HepG2 (cell line): ENCODE data around the gene EGFL8. TPM values are rescaled to one million over a fixed set of nuclear protein-coding genes. Genes with fewer than 3 reads are reported as not detected.

Experiments
- ARNT ChIP-seq: fragments of 450-650 bp; IDR thresholded peaks from 2 replicates; pipeline ENCODE4 v1.6.1; 2017
- CREB1 ChIP-seq, 2 experiments: fragments of 450-650 bp in 1 of 2; IDR thresholded peaks; 2 replicates each; pipeline ENCODE4 v1.6.1; 2016 to 2017; ENCODE audit warnings: control low read depth in 1 of 2, mild to moderate bottlenecking in 1 of 2, missing compliant biosample characterization in 1 of 2, missing genetic modification characterization in 1 of 2
- CREB3 ChIP-seq: sonication (generic); formaldehyde crosslinking; IDR thresholded peaks from 2 replicates; pipeline ENCODE4 v1.5.0; 2020; ENCODE audit warnings: missing genetic modification reagents
- E2F2 ChIP-seq: sonication (generic); formaldehyde crosslinking; IDR thresholded peaks from 2 replicates; pipeline ENCODE4 v1.4.0; 2020; ENCODE audit warnings: missing genetic modification reagents, borderline replicate concordance
- EHMT2 ChIP-seq: fragments of 200-600 bp; sonication (generic); IDR thresholded peaks from 2 replicates; pipeline ENCODE4 v1.7.0; 2017; ENCODE audit warnings: antibody characterized with exemption, low read depth, low read length, borderline replicate concordance
- GTF2F1 ChIP-seq: fragments of 150-350 bp; IDR thresholded peaks from 2 replicates; pipeline ENCODE4 v1.6.1; 2014; ENCODE audit warnings: low read length
- HNRNPH1 ChIP-seq: fragments of 200-400 bp; formaldehyde crosslinking; optimal IDR thresholded peaks from 2 replicates; pipeline ENCODE3; 2017; ENCODE audit warnings: mild to moderate bottlenecking, low read depth, low read length
- IKZF5 ChIP-seq: IDR thresholded peaks from 2 replicates; pipeline ENCODE4 v1.6.1; 2018; ENCODE audit warnings: missing genetic modification reagents, mild to moderate bottlenecking, missing compliant biosample characterization
- IRX3 ChIP-seq: sonication (generic); formaldehyde crosslinking; IDR thresholded peaks from 2 replicates; pipeline ENCODE4 v1.8.1; 2023; ENCODE audit warnings: mild to moderate bottlenecking, low read depth, missing genetic modification reagents, borderline replicate concordance
- PCBP1 ChIP-seq: fragments of 200-400 bp; formaldehyde crosslinking; IDR thresholded peaks from 2 replicates; pipeline ENCODE4 v1.6.1; 2017; ENCODE audit warnings: mild to moderate bottlenecking, low read depth, low read length, borderline replicate concordance
- SNRNP70 ChIP-seq: fragments of 200-400 bp; formaldehyde crosslinking; IDR thresholded peaks from 2 replicates; pipeline ENCODE4 v1.6.1; 2017; ENCODE audit warnings: mild to moderate bottlenecking, low read depth, low read length, moderate library complexity
- TAF1 ChIP-seq: sonication (generic); formaldehyde crosslinking; IDR thresholded peaks from 2 replicates; pipeline ENCODE4 v1.4.0; 2020; ENCODE audit warnings: missing genetic modification reagents
- TARDBP ChIP-seq: sonication (generic); formaldehyde crosslinking; IDR thresholded peaks from 2 replicates; pipeline ENCODE4 v1.8.0; 2022; ENCODE audit warnings: mild to moderate bottlenecking, missing genetic modification reagents
- ZBTB34 ChIP-seq: sonication (generic); formaldehyde crosslinking; IDR thresholded peaks from 2 replicates; pipeline ENCODE4 v1.8.0; 2022; ENCODE audit warnings: mild to moderate bottlenecking, missing genetic modification reagents
- ZBTB44 ChIP-seq: sonication (generic); formaldehyde crosslinking; IDR thresholded peaks from 2 replicates; pipeline ENCODE4 v1.4.0; 2020; ENCODE audit warnings: missing genetic modification reagents
- ZKSCAN1 ChIP-seq: fragments of 150-350 bp; IDR thresholded peaks from 2 replicates; pipeline ENCODE4 v1.6.1; 2014; ENCODE audit warnings: low read length
- ZNF24 ChIP-seq: fragments of 450-650 bp; IDR thresholded peaks from 2 replicates; pipeline ENCODE4 v1.6.1; 2017; ENCODE audit warnings: antibody characterized with exemption, mild to moderate bottlenecking
- ZNF576 ChIP-seq: sonication (generic); formaldehyde crosslinking; IDR thresholded peaks from 2 replicates; pipeline ENCODE4 v1.4.0; 2020; ENCODE audit warnings: mild to moderate bottlenecking, missing genetic modification reagents
- ZNF704 ChIP-seq: sonication (generic); formaldehyde crosslinking; IDR thresholded peaks from 2 replicates; pipeline ENCODE4 v1.8.1; 2023; ENCODE audit warnings: mild to moderate bottlenecking, inconsistent platforms, moderate library complexity, missing genetic modification reagents, borderline replicate concordance
- ZNF790 ChIP-seq: sonication (generic); formaldehyde crosslinking; IDR thresholded peaks from 2 replicates; pipeline ENCODE4 v1.8.0; 2022; ENCODE audit warnings: missing genetic modification reagents, mild to moderate bottlenecking, borderline replicate concordance
- polyA plus RNA-seq, 8 experiments: library from polyadenylated mRNA; depleted of rRNA in 3 of 8; stranded (reverse) in 7 of 8; unstranded in 1 of 8; fragments of >200 nt; fragmentation: Illumina TruSeq in 4 of 8; extraction: Trizol in 4 of 8; gene quantifications; 2 replicates each; pipeline versions ENCODE4 v1.2.1 to v1.2.3, GENCODE V29; 2011 to 2016; ENCODE audit warnings: low read depth in 4 of 8, missing spikeins in 1 of 8, mixed read lengths in 1 of 8; ENCODE audit not compliant: insufficient read depth in 1 of 8
- total RNA-seq, 5 experiments: library from RNA; depleted of rRNA; stranded (reverse); fragments of >200 nt; fragmentation: Illumina TruSeq; extraction: Trizol; gene quantifications; 2 replicates each; pipeline ENCODE4 v1.2.3, GENCODE V29; 2016; ENCODE audit warnings: low read depth in 1 of 5

EGFL8 gene
- total and polyA plus RNA-seq, 2 of the 13 experiments (the other 11 are each of a cell fraction or from before 2014, with no cell fraction given), result 10.0 to 11.5 TPM

- TF ChIP-seq ZNF790 (CRISPR knock-in tag) (no peak), CREB1 (IDR thresholded peaks at IDR 0.05) (peak; percentile 62), CREB1 (CRISPR knock-in tag; IDR thresholded peaks at IDR 0.05) (peak; percentile 82), HNRNPH1 (peak; percentile 70), E2F2 (no peak), ZKSCAN1 (no peak), ZNF704 (peak; percentile 36; the same call in 1 of the 2 replicates), ARNT (no peak), EHMT2 (no peak), ZBTB34 (no peak), TARDBP (CRISPR knock-in tag) (peak; percentile 45), TAF1 (peak; percentile 66; the same call in 1 of the 2 replicates), IRX3 (CRISPR knock-in tag) (no peak), ZNF24 (no peak), SNRNP70 (no peak), CREB3 (CRISPR knock-in tag) (no peak), ZBTB44 (CRISPR knock-in tag) (no peak), GTF2F1 (no peak), ZNF576 (CRISPR knock-in tag) (no peak), IKZF5 (CRISPR knock-in tag) (peak; percentile 58; the same call in 1 of the 2 replicates), PCBP1 (peak; percentile 99)
Observed at GRCh38 chr6:32175711-32176475, 11.5 kb downstream of the EGFL8 start, which contains the start of gene AGPAT1 (continued).
